Inferior parietal cortex (tissue), 1 donor: ENCODE measurements around the gene CXCL17.
"Not testable (repeated sequence)": the region's sequence is repeated elsewhere in the genome, so short reads cannot be mapped to it uniquely, and the experiment has no call there.

Experiments
- DNase-seq: peaks from one replicate; pipeline ENCODE4 v3.0.0-alpha.2; 2016; ENCODE audit errors: extremely low spot score

Gene CXCL17

DNA sequence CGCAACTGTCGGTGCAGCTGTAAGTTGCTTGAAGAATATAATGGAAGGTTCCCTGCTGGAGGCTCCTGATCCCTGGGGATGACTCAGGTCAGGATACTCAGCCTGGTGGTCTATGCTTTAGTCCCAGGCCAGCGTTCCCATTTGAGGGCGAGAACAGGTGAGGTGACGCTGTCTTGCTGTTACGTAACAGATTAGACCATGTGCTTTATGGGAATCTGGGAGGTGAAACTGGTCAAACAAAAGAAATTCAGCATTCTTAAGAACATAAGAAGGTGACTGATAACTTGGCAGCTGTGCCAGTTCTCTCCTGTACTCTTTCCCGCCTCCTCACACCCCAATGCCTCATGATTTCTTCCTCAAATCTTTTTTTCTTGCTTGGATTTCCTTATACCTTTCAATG is at the start of gene CXCL17:
CXCL17 (minus strand) TSS at position 114 of the 400 bp plus-strand sequence. CDS start 114 bp downstream, outside the sequence.
- no peak for DNase-seq

DNA sequence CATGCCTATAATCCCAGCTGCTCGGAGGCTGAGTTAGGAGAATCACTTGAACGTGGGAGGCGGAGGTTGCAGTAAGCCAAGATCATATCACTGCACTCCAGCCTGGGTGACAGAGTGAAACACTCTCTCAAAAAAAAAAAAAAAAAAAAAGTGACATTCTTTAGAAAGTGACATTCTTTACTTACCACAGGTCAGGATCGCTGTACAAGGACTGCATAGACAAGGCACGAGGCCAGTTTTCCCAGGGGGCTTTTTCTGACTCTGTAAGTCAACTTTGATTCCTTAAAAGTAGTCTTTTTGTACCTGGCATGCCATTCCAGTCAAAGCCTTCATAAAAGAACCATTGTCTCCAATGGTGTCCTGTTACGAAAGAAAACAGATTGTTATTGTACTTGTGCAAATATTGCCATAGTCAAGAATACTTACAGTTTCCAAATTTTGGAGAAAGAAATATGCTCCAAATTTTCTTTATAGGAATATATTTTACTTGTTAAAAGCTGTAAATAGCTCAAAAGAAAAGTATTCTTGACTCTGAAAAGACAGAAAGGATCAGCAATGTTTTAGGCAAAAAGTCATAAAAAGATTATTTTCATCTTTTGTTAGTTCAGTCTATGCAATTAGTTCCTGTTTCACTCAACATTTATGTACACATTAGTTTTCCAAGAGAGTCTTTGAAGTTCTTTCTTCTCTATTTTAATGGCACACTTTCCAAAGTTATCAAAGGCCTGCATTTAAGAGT is 46.2 kb upstream of the CXCL17 start:
- no peak for DNase-seq

- no peak for DNase-seq
These were observed 45.0 kb upstream of the CXCL17 start for GRCh38 chr19:42487798-42488178.

GRCh38 chr19:42487032-42487797 is 44.5 kb upstream of the CXCL17 start:
- DNase-seq = no peak

DNA sequence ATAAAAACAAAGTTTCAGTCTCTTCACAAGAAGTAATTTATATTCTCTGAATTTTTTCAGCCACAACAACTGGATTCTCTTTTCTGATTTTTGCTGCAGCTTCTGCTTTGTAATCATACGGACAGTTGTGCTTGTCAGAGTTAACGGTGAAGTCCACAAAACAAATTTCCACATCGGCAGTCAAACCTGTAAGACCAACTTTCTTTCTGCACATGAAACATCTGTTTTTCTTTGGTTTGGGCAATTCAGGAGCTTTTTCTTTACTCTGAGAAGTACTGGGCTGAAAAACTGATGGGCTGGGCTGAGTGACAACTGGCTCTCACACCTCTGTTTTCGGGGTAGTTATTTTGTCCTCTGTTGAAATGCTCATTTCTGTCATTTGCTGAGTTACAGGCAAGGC is 42.3 kb upstream of the CXCL17 start:
- DNase-seq = not testable (repeated sequence)

DNA sequence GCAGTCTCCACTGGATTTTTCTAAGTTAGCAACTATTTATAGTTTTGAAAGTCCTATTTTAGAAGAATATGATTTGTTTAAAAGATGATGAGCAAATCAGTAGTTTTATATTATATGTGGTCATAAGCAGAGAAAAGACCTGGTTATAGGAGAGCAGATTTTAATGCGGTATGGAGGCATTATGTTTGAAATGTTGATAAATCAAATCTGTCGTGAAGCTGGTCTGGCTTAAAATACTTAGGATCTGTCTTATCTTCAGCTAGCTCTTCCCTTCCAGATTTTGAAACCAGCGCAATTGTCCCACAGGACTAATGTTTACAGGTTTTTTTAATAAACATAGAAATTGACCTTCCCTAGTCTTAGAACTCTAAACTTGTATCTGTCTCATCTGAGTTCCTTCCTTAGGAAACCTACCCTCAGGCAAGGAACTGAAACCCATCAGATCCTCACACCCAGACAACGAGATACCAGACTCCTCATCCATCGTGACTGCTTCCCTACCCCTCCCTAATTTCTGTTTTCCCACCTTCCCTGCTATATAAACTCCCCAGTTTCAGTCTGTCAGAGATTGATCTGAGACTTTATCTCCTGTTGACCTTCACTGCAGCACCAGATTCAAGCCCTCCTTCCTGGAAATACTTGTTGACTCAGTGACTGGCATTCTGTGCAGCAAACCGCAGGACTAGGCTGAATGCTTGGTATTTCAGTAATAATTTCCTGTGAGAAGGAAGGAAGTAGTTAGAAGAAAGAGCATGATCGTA is 37.8 kb upstream of the CXCL17 start:
- no peak for DNase-seq

GRCh38 chr19:42479736-42480135 is 37.0 kb upstream of the CXCL17 start:
- DNase-seq = no peak

- DNase-seq = no peak
These were observed 36.1 kb upstream of the CXCL17 start for GRCh38 chr19:42478765-42479311.

DNA sequence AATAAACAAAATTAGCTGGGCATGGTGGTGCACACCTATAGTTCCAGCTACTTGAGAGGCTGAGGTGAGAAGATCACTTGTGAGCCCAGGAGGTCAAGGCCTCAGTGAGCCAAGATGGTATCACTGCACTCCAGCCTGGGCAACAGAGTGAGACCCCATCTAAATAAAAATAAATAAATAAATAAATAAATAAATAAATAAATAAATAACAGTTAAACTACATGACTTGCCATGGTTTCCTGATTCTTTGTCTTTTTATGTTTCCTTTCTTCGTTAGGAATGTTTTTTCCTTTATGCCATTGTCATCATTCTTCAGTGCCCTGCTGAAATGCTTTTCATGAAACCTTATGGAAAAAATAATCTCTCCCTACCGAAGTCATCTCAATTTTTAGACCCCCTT is 35.2 kb upstream of the CXCL17 start:
- DNase-seq = no peak

GRCh38 chr19:42477117-42477516 is 34.4 kb upstream of the CXCL17 start:
- no peak for DNase-seq

DNA sequence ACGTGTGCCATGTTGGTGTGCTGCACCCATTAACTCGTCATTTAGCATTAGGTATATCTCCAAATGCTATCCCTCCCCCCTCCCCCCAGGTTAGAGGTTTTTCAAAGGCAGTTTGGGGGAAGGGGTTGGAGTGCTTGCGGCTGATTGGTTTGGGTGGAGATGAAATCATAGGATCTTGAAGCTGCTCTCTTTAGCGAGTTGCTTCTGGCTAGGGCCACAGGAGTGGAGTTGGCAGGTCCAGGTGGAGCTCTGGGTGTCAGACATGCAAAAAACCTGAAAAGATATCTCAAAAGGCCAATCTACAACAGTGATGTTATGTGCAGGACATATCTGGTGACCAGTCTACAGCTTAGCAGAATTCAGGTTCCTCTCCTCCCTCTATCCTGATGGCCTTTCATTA is 32.6 kb upstream of the CXCL17 start:
- no peak for DNase-seq

DNA sequence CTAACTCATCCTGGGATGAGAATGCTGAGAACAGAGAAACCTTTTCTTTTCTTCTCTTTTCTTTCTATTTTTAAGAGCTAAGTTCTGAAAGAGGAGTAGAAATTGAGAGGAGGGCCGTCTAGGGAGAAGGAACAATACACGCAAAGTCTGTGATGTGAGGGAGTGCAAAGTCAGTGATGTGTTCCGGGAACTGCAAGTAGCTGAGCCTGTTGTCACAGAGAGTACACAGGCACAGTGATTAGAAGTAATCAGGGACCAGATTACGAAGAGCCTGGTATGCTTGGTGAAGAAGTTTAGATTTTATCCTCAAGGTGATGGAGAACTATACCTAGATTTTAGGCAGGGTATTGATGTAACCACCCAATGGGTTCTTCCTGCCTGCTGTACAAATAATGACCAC is 32.0 kb upstream of the CXCL17 start:
- no peak for DNase-seq

DNA sequence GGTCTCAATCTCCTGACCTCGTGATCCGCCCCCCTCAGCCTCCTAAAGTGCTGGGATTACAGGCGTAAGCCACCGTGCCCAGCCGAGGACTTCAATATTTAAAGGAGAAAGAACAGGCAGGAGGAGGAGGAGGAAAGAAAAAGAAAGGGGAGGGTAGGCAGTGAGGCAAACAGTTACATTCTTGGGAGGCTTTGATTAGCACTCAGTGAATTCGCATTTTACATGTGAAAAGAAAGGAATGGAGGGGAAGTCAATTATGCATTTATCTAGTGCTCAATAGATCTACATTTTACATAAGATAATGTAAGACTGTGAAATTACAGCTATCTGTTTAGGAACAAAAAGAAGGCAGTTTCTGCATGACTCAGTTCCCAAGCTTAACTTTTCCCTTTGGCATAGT is 30.9 kb upstream of the CXCL17 start:
- DNase-seq = no peak

DNA sequence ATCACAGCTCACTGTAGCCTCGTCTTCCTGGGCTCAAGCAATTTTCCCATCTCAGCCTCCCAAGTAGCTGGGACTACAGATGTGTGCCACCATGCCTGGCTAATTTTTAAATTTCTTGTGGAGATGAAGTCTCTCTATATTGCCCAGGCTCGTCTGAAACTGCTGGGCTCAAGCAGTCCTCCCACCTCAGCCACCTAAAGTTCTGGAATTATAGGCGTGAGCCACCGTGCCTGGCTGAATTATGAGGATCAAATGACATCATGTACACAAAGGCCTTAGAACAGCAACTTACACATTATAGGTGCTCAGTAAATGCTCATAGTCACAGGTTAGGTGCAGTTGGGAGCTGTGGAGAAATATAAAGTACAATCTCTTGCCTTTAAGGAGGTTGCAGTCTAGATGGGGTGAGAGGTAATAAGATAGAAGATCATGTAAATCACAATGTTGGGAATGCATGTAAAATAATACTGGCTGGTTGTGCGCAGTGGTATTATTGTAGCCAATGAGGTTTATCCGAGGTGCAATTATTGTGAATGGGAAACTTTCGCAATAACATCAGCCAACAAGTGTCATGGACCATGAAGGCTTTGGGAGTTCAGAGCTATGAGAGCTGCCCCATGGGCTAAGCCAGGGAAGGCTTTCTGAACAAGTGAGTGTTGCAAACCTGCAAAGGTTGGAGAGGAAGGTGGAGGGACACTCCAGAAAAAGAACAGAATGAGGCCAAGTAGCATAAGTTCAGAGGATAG is 29.8 kb upstream of the CXCL17 start:
- DNase-seq = no peak

- no peak for DNase-seq
These were observed 29.0 kb upstream of the CXCL17 start for GRCh38 chr19:42471554-42472249.

GRCh38 chr19:42469311-42470235 is 26.8 kb upstream of the CXCL17 start:
- no peak for DNase-seq

GRCh38 chr19:42468273-42468796 is 25.6 kb upstream of the CXCL17 start:
- DNase-seq = no peak

GRCh38 chr19:42467183-42467760 is 24.5 kb upstream of the CXCL17 start:
- DNase-seq = no peak

- DNase-seq = no peak
These were observed 23.9 kb upstream of the CXCL17 start for GRCh38 chr19:42466521-42467182.
